ENCODE results near the gene NPAS3.

- TF ChIP-seq BHLHE40 (IDR thresholded peaks at IDR 0.05; ENCODE audit: low read length) (no peak), HDAC6 (IDR thresholded peaks at IDR 0.05; ENCODE audit: low read depth, low read length) (no peak), HNRNPK (IDR thresholded peaks at IDR 0.05; ENCODE audit: low read depth, low read length, poor library complexity, severe bottlenecking) (no peak), EP300 (IDR thresholded peaks at IDR 0.05; ENCODE audit: low read depth in 2 of 2, low read length in 2 of 2) (no peak), EP300 (CRISPR knock-in tag; IDR thresholded peaks at IDR 0.05; ENCODE audit: borderline replicate concordance) (no peak), ZFP36L2 (CRISPR knock-in tag; IDR thresholded peaks at IDR 0.05) (no peak), CTCF (CRISPR knock-in tag; IDR thresholded peaks at IDR 0.05) (no peak), FOXA1 (IDR thresholded peaks at IDR 0.05) (no peak), FOXA1 (CRISPR knock-in tag; IDR thresholded peaks at IDR 0.05) (no peak), TGIF2 (CRISPR knock-in tag; IDR thresholded peaks at IDR 0.05) (no peak), RFX3 (CRISPR knock-in tag; IDR thresholded peaks at IDR 0.05) (no peak), ZNF24 (IDR thresholded peaks at IDR 0.05) (no peak)
- TF ChIP-seq, protein P1, sequence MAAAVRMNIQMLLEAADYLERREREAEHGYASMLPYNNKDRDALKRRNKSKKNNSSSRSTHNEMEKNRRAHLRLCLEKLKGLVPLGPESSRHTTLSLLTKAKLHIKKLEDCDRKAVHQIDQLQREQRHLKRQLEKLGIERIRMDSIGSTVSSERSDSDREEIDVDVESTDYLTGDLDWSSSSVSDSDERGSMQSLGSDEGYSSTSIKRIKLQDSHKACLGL (CRISPR knock-in tag; IDR thresholded peaks at IDR 0.05) = no peak
Measured at GRCh38 chr14:33682760-33683159, 744.1 kb downstream of the NPAS3 start.

All from HepG2 (cell line).